Mammary epithelial cell (primary cell): Measurements from ENCODE around the gene RAB42.

Experiments
- EZH2 ChIP-seq: IDR thresholded peaks from 2 replicates; pipeline ENCODE4 v1.6.1; 2012; ENCODE audit warnings: low read length, inconsistent platforms, borderline replicate concordance
- TF ChIP-seq, protein P1 (sequence below), 2 donors: IDR thresholded peaks in 1 of 2; conservative IDR thresholded peaks in 1 of 2; 2 replicates each; pipeline ENCODE4 v1.5.1; 2011 to 2012; ENCODE audit warnings: inconsistent platforms in 2 of 2, low read length in 2 of 2, mild to moderate bottlenecking in 2 of 2, control low read depth in 1 of 2, low read depth in 1 of 2; ENCODE audit not compliant: insufficient read depth in 1 of 2; ENCODE audit errors: extremely low read depth in 1 of 2

GRCh38 chr1:28579401-28579800 is 12.7 kb upstream of the RAB42 start:
- TF ChIP-seq, protein P1, sequence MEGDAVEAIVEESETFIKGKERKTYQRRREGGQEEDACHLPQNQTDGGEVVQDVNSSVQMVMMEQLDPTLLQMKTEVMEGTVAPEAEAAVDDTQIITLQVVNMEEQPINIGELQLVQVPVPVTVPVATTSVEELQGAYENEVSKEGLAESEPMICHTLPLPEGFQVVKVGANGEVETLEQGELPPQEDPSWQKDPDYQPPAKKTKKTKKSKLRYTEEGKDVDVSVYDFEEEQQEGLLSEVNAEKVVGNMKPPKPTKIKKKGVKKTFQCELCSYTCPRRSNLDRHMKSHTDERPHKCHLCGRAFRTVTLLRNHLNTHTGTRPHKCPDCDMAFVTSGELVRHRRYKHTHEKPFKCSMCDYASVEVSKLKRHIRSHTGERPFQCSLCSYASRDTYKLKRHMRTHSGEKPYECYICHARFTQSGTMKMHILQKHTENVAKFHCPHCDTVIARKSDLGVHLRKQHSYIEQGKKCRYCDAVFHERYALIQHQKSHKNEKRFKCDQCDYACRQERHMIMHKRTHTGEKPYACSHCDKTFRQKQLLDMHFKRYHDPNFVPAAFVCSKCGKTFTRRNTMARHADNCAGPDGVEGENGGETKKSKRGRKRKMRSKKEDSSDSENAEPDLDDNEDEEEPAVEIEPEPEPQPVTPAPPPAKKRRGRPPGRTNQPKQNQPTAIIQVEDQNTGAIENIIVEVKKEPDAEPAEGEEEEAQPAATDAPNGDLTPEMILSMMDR (conservative IDR thresholded peaks at IDR 0.05 in 1 of 2, IDR thresholded peaks at IDR 0.05 in 1 of 2; ENCODE audit: extremely low read depth in 1 of 2, insufficient read depth in 1 of 2, low read depth in 1 of 2, low read length in 2 of 2) = no peak
- TF ChIP-seq EZH2 = no peak
